WTC11 (cell line): ENCODE measurements around the gene SLIT3. TPM values are rescaled to one million over a fixed set of nuclear protein-coding genes. Genes with fewer than 3 reads are reported as not detected.
"Not testable (repeated sequence)": the region's sequence is repeated elsewhere in the genome, so short reads cannot be mapped to it uniquely, and the experiment has no call there.

Source experiments
- ATAC-seq: fragments of 200-7000 bp; cut with Tn5 transposase; 2 replicates; pipeline ENCODE4 v1.10.0; 2021; ENCODE audit warnings: mild to moderate bottlenecking, moderate library complexity
- CTCF ChIA-PET: fragments of 300-600 bp; sonication (Branson Sonifier 250); formaldehyde crosslinking; loops from one replicate; lab custom pipeline; 2021; ENCODE audit warnings: antibody characterized with exemption; lab: Charles Lee
- POLR2A ChIA-PET: fragments of 350-600 bp; sonication (Branson Sonifier 250); formaldehyde crosslinking; loops from one replicate; lab custom pipeline; 2021; ENCODE audit warnings: antibody characterized with exemption; lab: Charles Lee
- DNase-seq: peaks from one replicate; pipeline ENCODE4 v3.0.0; 2021; ENCODE audit warnings: low spot score
- H3K27ac Mint-ChIP-seq: 2 replicates; pipeline ENCODE4 v1.8.0; 2021; ENCODE audit warnings: mixed read lengths
- H3K27me3 Mint-ChIP-seq: 2 replicates; pipeline ENCODE4 v1.8.0; 2021; ENCODE audit warnings: low read depth, mild to moderate bottlenecking, moderate library complexity, mixed read lengths
- H3K36me3 Mint-ChIP-seq: 2 replicates; pipeline ENCODE4 v1.8.0; 2021; ENCODE audit warnings: mixed read lengths
- H3K4me1 Mint-ChIP-seq: 2 replicates; pipeline ENCODE4 v1.8.0; 2022; ENCODE audit warnings: mixed read lengths
- H3K4me3 Mint-ChIP-seq: 2 replicates; pipeline ENCODE4 v1.8.0; 2021; ENCODE audit warnings: mild to moderate bottlenecking, moderate library complexity, mixed read lengths
- H3K9me3 Mint-ChIP-seq: 2 replicates; pipeline ENCODE4 v1.8.0; 2021; ENCODE audit warnings: mixed read lengths
- EMX1 ChIP-seq: fragments of 250-450 bp; sonication (Bioruptor Pico); IDR thresholded peaks from 2 replicates; pipeline ENCODE4 v1.8.0; 2021; ENCODE audit warnings: mild to moderate bottlenecking
- FOXP1 ChIP-seq: sonication (generic); formaldehyde crosslinking; IDR thresholded peaks from 2 replicates; pipeline ENCODE4 v1.8.0; 2022; ENCODE audit warnings: missing genetic modification reagents, mild to moderate bottlenecking, moderate library complexity, borderline replicate concordance
- GABPB1 ChIP-seq: sonication (generic); formaldehyde crosslinking; IDR thresholded peaks from 2 replicates; pipeline ENCODE4 v1.8.1; 2023; ENCODE audit warnings: mild to moderate bottlenecking, missing genetic modification reagents
- GRHL2 ChIP-seq: fragments of 250-450 bp; sonication (Bioruptor Pico); IDR thresholded peaks from 2 replicates; pipeline ENCODE4 v1.8.0; 2022; ENCODE audit warnings: mild to moderate bottlenecking, moderate library complexity; ENCODE audit not compliant: insufficient replicate concordance, severe bottlenecking
- HMGA2 ChIP-seq: fragments of 250-450 bp; sonication (Bioruptor Pico); IDR thresholded peaks from 2 replicates; pipeline ENCODE4 v1.4.0; 2021; ENCODE audit warnings: mild to moderate bottlenecking, moderate library complexity
- PRRX2 ChIP-seq: fragments of 250-450 bp; sonication (Bioruptor Pico); IDR thresholded peaks from 2 replicates; pipeline ENCODE4 v1.8.0; 2021; ENCODE audit warnings: mild to moderate bottlenecking
- SMAD3 ChIP-seq: sonication (generic); formaldehyde crosslinking; IDR thresholded peaks from 2 replicates; pipeline ENCODE4 v1.8.0; 2022; ENCODE audit warnings: missing genetic modification reagents, mild to moderate bottlenecking, borderline replicate concordance
- SMAD4 ChIP-seq: sonication (generic); formaldehyde crosslinking; IDR thresholded peaks from 2 replicates; pipeline ENCODE4 v1.8.0; 2022; ENCODE audit warnings: mild to moderate bottlenecking, missing genetic modification reagents
- TEAD1 ChIP-seq: sonication (generic); formaldehyde crosslinking; IDR thresholded peaks from 2 replicates; pipeline ENCODE4 v1.8.0; 2022; ENCODE audit warnings: mild to moderate bottlenecking, missing genetic modification reagents
- ZNF138 ChIP-seq: sonication (generic); formaldehyde crosslinking; conservative IDR thresholded peaks from 2 replicates; pipeline ENCODE4 v1.8.1; 2022; ENCODE audit warnings: mild to moderate bottlenecking, moderate library complexity, missing genetic modification reagents
- ZNF317 ChIP-seq: sonication (generic); formaldehyde crosslinking; IDR thresholded peaks from 2 replicates; pipeline ENCODE4 v1.8.1; 2023; ENCODE audit warnings: low read depth, mild to moderate bottlenecking, moderate library complexity, missing genetic modification reagents, borderline replicate concordance
- ZNF396 ChIP-seq: fragments of 250-450 bp; sonication (Bioruptor Pico); IDR thresholded peaks from 2 replicates; pipeline ENCODE4 v1.8.0; 2021; ENCODE audit warnings: mild to moderate bottlenecking, moderate library complexity, borderline replicate concordance
- total RNA-seq: library from RNA; stranded (reverse); gene quantifications from 3 replicates; pipeline ENCODE4 v1.2.3, GENCODE V29; 2021
- TF ChIP-seq, protein P1 (sequence below): fragments of 250-450 bp; sonication (Bioruptor Pico); IDR thresholded peaks from 2 replicates; pipeline ENCODE4 v1.9.0; 2021; ENCODE audit warnings: mild to moderate bottlenecking
- TF ChIP-seq, protein P2 (sequence below): fragments of 250-450 bp; sonication (Bioruptor Pico); IDR thresholded peaks from 2 replicates; pipeline ENCODE4 v1.8.0; 2021; ENCODE audit warnings: mild to moderate bottlenecking
- TF ChIP-seq, protein P3 (sequence below): fragments of 250-450 bp; sonication (Bioruptor Pico); conservative IDR thresholded peaks from 2 replicates; pipeline ENCODE4 v1.9.0; 2021; ENCODE audit warnings: mild to moderate bottlenecking
- TF ChIP-seq, protein P4 (sequence below): sonication (generic); formaldehyde crosslinking; IDR thresholded peaks from 2 replicates; pipeline ENCODE4 v1.8.0; 2023; ENCODE audit warnings: mild to moderate bottlenecking, missing genetic modification reagents

The SLIT3 gene
- total RNA-seq, 1 experiment from 2014 or later = 1.9 TPM

DNA sequence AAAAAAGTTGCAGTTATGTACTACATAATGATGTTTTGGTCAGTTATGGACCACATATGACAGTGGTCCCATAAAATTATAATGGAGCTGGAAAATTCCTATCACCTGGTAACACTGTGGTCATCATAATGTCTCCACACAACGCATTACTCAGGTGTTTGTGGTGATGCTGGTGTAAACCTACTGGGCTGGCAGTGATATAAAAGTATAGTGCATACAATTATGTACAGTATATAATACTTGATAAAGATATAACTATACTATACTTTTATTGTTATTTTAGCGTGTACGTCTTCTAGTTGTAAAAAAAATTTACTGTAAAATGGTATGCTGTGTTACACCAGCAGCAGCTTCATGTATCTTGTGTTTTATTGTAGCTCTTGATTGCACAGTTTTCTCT, 655.7 kb downstream of the SLIT3 start (continued):
- TF ChIP-seq, protein P1, sequence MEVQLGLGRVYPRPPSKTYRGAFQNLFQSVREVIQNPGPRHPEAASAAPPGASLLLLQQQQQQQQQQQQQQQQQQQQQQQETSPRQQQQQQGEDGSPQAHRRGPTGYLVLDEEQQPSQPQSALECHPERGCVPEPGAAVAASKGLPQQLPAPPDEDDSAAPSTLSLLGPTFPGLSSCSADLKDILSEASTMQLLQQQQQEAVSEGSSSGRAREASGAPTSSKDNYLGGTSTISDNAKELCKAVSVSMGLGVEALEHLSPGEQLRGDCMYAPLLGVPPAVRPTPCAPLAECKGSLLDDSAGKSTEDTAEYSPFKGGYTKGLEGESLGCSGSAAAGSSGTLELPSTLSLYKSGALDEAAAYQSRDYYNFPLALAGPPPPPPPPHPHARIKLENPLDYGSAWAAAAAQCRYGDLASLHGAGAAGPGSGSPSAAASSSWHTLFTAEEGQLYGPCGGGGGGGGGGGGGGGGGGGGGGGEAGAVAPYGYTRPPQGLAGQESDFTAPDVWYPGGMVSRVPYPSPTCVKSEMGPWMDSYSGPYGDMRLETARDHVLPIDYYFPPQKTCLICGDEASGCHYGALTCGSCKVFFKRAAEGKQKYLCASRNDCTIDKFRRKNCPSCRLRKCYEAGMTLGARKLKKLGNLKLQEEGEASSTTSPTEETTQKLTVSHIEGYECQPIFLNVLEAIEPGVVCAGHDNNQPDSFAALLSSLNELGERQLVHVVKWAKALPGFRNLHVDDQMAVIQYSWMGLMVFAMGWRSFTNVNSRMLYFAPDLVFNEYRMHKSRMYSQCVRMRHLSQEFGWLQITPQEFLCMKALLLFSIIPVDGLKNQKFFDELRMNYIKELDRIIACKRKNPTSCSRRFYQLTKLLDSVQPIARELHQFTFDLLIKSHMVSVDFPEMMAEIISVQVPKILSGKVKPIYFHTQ (CRISPR knock-in tag) = no peak
- TF ChIP-seq ZNF138 (no peak), EMX1 (CRISPR knock-in tag) (no peak), GRHL2 (CRISPR knock-in tag) (no peak)

DNA sequence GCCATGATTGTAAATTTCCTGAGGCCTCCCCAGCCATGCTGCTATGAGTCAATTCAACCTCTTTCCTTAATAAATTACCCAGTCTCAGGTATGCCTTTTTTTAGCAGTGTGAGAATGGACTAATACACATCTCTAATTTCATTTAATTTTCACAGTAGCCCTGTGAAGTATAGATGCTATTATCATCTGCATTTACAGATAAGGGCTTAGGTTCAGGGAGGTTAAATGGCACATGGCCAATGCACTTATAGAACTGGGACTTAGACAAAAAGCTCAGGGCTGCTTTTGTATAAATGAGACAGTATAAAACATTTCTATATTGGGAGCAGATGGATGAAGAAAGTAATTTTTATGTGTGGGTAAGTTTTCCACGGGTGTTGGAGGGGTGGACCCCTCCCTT, 658.9 kb downstream of the SLIT3 start:
- Mint-ChIP-seq H3K9me3 (peaks cover 25% of the 10 kb centered on the region), H3K36me3 (peaks cover 10% of the 10 kb centered on the region), H3K27me3 (peaks cover 2% of the 10 kb centered on the region; the same call in 1 of the 2 replicates), H3K4me1 (0 out of 2 replicates have a peak, but pooled peaks cover 5% of the 10 kb centered on the region), H3K27ac (no peak overlapping the region), H3K4me3 (no peak overlapping the region)
- ATAC-seq = no peak
- TF ChIP-seq PRRX2 (no peak), ZNF317 (CRISPR knock-in tag) (no peak), FOXP1 (CRISPR knock-in tag) (no peak), GABPB1 (CRISPR knock-in tag) (no peak), TEAD1 (CRISPR knock-in tag) (no peak), HMGA2 (no peak), SMAD3 (no peak), SMAD4 (CRISPR knock-in tag) (no peak)
- TF ChIP-seq, protein P2, sequence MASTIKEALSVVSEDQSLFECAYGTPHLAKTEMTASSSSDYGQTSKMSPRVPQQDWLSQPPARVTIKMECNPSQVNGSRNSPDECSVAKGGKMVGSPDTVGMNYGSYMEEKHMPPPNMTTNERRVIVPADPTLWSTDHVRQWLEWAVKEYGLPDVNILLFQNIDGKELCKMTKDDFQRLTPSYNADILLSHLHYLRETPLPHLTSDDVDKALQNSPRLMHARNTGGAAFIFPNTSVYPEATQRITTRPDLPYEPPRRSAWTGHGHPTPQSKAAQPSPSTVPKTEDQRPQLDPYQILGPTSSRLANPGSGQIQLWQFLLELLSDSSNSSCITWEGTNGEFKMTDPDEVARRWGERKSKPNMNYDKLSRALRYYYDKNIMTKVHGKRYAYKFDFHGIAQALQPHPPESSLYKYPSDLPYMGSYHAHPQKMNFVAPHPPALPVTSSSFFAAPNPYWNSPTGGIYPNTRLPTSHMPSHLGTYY = no peak
- ChIA-PET POLR2A (no interaction called here), CTCF (no interaction called here)
- DNase-seq = no peak

DNA sequence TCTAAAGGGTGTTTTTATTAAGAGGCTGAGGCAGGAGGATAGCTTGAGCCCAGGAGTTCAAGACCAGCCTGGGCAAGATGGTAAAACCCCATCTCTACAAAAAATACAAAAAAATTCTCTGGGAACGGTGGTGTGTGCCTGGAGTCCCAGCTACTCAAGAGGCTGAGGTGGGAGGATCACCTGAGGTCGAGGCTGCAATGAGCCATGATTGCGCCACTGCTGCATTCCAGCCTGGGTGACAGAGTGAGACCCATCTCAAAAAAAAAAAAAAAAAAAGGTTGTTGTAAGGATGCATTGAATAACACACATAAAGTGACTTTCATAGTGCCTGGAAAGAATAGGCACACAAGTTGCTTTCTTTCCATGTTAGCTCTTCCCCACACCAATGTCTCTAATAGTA, 662.1 kb downstream of the SLIT3 start:
- H3K36me3 Mint-ChIP-seq, CTCF ChIA-PET, POLR2A ChIA-PET, H3K4me3 Mint-ChIP-seq, DNase-seq, ATAC-seq, H3K27me3 Mint-ChIP-seq, H3K27ac Mint-ChIP-seq, H3K4me1 Mint-ChIP-seq: not testable (repeated sequence)
- H3K9me3 Mint-ChIP-seq = peaks cover 33% of the 10 kb centered on the region

DNA sequence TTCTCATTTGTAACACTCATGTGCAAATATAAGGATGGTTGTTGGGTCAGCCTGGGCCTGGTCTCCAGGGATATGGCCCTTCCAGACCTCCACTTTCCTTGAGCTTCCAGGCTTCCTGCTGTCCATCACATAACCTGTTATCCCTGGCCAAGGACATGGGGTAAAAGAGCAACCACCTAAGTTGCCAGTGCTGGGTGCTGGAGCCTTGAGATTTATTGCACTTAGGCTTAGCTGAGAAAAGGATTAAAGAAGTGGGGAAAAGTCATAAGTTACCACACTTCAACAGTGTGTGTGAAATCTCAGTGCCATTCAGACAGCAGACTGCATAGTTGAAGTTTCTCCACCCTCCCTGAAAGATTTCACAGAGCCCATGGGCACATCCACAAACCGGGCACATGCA, 663.1 kb downstream of the SLIT3 start:
- Mint-ChIP-seq H3K4me3 (no peak overlapping the region), H3K27ac (no peak overlapping the region), H3K27me3 (peaks cover under 1% of the 10 kb centered on the region), H3K4me1 (0 out of 2 replicates have a peak, but pooled peaks cover 8% of the 10 kb centered on the region), H3K36me3 (peaks cover 7% of the 10 kb centered on the region; the same call in 1 of the 2 replicates), H3K9me3 (peaks cover 33% of the 10 kb centered on the region)
- ATAC-seq (no peak), DNase-seq (no peak)
- ChIA-PET CTCF (no interaction called here), POLR2A (no interaction called here)
- TF ChIP-seq, protein P3, sequence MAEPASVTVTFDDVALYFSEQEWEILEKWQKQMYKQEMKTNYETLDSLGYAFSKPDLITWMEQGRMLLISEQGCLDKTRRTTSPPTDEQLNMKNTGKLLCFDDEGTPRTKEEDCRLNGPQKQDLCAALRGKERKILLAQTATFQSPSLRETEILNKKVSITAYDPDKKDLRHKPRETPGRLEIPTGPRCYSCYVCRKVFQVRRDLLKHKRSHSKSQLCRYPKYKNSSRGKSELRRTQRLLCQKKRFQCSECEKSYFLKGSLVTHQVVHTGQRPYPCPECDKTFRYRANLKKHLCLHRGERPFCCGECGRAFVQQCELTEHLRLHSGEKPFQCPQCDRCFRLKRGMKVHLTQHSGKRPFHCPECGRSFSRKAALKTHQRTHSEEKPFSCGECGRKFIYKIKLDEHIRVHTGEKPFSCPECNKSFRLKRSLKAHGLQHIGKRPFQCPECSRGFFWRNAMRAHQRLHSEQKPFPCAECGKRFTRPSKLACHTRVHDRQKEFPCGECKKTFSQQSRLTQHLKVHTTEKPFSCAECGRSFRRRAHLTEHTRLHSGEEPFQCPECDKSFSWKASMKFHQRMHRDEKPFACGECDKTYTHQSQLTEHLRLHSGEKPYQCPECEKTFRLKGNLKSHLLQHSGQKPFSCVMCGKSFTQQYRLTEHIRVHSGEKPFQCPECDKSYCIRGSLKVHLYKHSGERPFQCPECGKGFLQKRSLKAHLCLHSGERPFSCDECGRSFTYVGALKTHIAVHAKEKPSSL (CRISPR knock-in tag) = no peak
- no peak for TF ChIP-seq ZNF396
- TF ChIP-seq, protein P4, sequence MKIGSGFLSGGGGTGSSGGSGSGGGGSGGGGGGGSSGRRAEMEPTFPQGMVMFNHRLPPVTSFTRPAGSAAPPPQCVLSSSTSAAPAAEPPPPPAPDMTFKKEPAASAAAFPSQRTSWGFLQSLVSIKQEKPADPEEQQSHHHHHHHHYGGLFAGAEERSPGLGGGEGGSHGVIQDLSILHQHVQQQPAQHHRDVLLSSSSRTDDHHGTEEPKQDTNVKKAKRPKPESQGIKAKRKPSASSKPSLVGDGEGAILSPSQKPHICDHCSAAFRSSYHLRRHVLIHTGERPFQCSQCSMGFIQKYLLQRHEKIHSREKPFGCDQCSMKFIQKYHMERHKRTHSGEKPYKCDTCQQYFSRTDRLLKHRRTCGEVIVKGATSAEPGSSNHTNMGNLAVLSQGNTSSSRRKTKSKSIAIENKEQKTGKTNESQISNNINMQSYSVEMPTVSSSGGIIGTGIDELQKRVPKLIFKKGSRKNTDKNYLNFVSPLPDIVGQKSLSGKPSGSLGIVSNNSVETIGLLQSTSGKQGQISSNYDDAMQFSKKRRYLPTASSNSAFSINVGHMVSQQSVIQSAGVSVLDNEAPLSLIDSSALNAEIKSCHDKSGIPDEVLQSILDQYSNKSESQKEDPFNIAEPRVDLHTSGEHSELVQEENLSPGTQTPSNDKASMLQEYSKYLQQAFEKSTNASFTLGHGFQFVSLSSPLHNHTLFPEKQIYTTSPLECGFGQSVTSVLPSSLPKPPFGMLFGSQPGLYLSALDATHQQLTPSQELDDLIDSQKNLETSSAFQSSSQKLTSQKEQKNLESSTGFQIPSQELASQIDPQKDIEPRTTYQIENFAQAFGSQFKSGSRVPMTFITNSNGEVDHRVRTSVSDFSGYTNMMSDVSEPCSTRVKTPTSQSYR (CRISPR knock-in tag) = no peak
